ENCODE measurements around the gene PPP1R16B.

- TF ChIP-seq CTCF (IDR thresholded peaks at IDR 0.05; ENCODE audit: control extremely low read depth in 1 of 3, insufficient read depth in 1 of 3, low read depth in 1 of 3, low read length in 3 of 3) (no peak), CEBPB (IDR thresholded peaks at IDR 0.05; ENCODE audit: low read depth, low read length) (no peak), SIN3A (conservative IDR thresholded peaks at IDR 0.05 in 1 of 2, IDR thresholded peaks at IDR 0.05 in 1 of 2; ENCODE audit: low read depth in 1 of 2, low read length in 2 of 2) (no peak)
These were observed 139.5 kb downstream of the PPP1R16B start for GRCh38 chr20:38945012-38945411.
